SU-DHL-6 (cell line): Measurements from ENCODE around the gene ZNF566.

Experiments
- H2AFZ ChIP-seq: fragments of 200-600 bp; sonication (generic); 2 replicates; pipeline ENCODE4 v1.6.1; 2014; ENCODE audit warnings: low read depth, mild to moderate bottlenecking, moderate library complexity, mixed read lengths, antibody characterized with exemption, low read length; ENCODE audit not compliant: severe bottlenecking
- H3F3A ChIP-seq: fragments of 200-600 bp; shearing (Covaris generic); 2 replicates; pipeline ENCODE4 v1.6.0; 2016; ENCODE audit warnings: antibody characterized with exemption, mild to moderate bottlenecking; ENCODE audit not compliant: insufficient read depth
- H3K27ac ChIP-seq: fragments of 200-600 bp; sonication (generic); 2 replicates; pipeline ENCODE4 v1.5.1; 2016; ENCODE audit warnings: low read depth, mild to moderate bottlenecking, low read length, moderate library complexity, mixed read lengths
- H3K27me3 ChIP-seq: fragments of 200-600 bp; sonication (generic), shearing (Covaris generic); 2 replicates; pipeline ENCODE4 v1.6.0; 2014; ENCODE audit warnings: mild to moderate bottlenecking, low read length
- H3K36me3 ChIP-seq: fragments of 200-600 bp; sonication (generic); 2 replicates; pipeline ENCODE4 v1.6.1; 2014; ENCODE audit warnings: mild to moderate bottlenecking, low read length, mixed read lengths
- H3K4me2 ChIP-seq: fragments of 300-600, 200-600 bp; shearing (Covaris generic), sonication (generic); 2 replicates; pipeline ENCODE4 v1.6.0; 2014; ENCODE audit warnings: low read length, low read depth, mild to moderate bottlenecking; ENCODE audit not compliant: poor library complexity, severe bottlenecking
- H3K4me3 ChIP-seq: fragments of 200-600 bp; sonication (generic); 2 replicates; pipeline ENCODE4 v1.5.1; 2014; ENCODE audit warnings: antibody characterized with exemption, low read length, mild to moderate bottlenecking, mixed read lengths; ENCODE audit not compliant: insufficient read depth, poor library complexity, severe bottlenecking
- H3K79me2 ChIP-seq: fragments of 200-600 bp; sonication (generic); 2 replicates; pipeline ENCODE4 v1.6.1; 2014; ENCODE audit warnings: mild to moderate bottlenecking, low read length, moderate library complexity; ENCODE audit not compliant: insufficient read depth
- H3K9ac ChIP-seq: fragments of 200-600 bp; sonication (generic); 2 replicates; pipeline ENCODE4 v1.7.0; 2014; ENCODE audit warnings: mild to moderate bottlenecking, low read length
- H3K9me2 ChIP-seq: fragments of 200-600 bp; sonication (generic); replicated peaks from 2 replicates; pipeline ENCODE4 v1.6.1; 2014; ENCODE audit warnings: low read length; ENCODE audit not compliant: insufficient read depth
- H3K9me3 ChIP-seq: fragments of 200-600 bp; sonication (generic); 2 replicates; pipeline ENCODE4 v1.6.1; 2014; ENCODE audit warnings: low read length, mixed read lengths; ENCODE audit not compliant: insufficient read depth
- H4K20me1 ChIP-seq: fragments of 200-600 bp; sonication (generic); 2 replicates; pipeline ENCODE4 v1.6.1; 2014; ENCODE audit warnings: low read depth, mild to moderate bottlenecking, antibody characterized with exemption, low read length, moderate library complexity, mixed read lengths
- EZH2phosphoT487 ChIP-seq: fragments of 200-600 bp; sonication (generic), shearing (Covaris generic); conservative IDR thresholded peaks from 2 replicates; pipeline ENCODE4 v1.6.1; 2018; ENCODE audit warnings: mild to moderate bottlenecking, antibody characterized with exemption, low read length, moderate library complexity, mixed read lengths
- TF ChIP-seq, protein P1 (sequence below): fragments of 200-600 bp; sonication (generic); IDR thresholded peaks from one replicate; pipeline ENCODE4 v1.5.1; 2017; ENCODE audit warnings: antibody characterized with exemption, mild to moderate bottlenecking, low read length, moderate library complexity; ENCODE audit not compliant: insufficient read depth, poor library complexity, severe bottlenecking

ZNF566 gene

DNA sequence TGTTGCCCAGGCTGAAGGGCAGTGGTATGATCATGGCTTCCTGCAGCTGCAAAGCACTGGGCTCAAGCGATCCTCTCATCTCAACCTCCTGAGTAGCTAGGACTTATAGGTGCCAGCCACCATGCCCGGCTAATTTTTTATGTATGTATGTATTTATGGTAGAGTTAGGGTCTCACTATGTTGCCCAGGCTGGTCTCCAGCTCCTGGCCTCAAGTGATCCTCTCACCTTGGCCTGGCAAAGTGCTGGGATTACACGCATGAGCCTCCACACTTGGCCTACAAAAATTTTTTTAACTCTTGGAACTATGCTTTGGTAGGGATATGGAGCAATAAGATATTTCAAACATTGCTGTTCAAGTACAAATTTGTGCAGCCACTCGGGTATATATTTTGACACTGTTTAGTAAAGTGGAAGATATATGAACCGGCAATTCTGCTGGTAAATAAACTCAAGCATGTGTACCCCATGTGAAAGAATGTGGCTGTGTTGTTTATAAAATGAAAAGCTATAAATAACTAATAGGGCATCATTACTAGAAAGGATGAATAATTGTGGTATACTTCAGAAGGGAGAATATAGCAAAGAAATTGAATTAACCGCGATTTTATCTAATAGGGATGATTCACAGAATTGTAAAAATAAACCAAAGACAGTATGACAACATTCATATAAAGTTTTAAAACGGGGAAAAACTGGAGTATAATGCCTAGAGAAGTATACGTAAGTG, 1.1 kb downstream of the ZNF566 start:
- no peaks in the 10 kb centered on the region for H3K9me3 ChIP-seq
- H3K9ac ChIP-seq: peak overlapping the region; percentile 87
- peaks cover 20% of the 10 kb centered on the region for H3F3A ChIP-seq
- peak overlapping the region; percentile 77 for H3K4me3 ChIP-seq
- no peaks in the 10 kb centered on the region for H3K27me3 ChIP-seq
- no peaks in the 10 kb centered on the region for H3K9me2 ChIP-seq
- H3K4me2 ChIP-seq: peak overlapping the region; percentile 96
- no peaks in the 10 kb centered on the region for H4K20me1 ChIP-seq
- H3K27ac ChIP-seq: peak overlapping the region; percentile 98
- peak overlapping the region; percentile 85 for H2AFZ ChIP-seq
- no peaks in the 10 kb centered on the region for H3K36me3 ChIP-seq
- peaks cover 52% of the 10 kb centered on the region for H3K79me2 ChIP-seq
- no peak for TF ChIP-seq EZH2phosphoT487
- TF ChIP-seq, protein P1, sequence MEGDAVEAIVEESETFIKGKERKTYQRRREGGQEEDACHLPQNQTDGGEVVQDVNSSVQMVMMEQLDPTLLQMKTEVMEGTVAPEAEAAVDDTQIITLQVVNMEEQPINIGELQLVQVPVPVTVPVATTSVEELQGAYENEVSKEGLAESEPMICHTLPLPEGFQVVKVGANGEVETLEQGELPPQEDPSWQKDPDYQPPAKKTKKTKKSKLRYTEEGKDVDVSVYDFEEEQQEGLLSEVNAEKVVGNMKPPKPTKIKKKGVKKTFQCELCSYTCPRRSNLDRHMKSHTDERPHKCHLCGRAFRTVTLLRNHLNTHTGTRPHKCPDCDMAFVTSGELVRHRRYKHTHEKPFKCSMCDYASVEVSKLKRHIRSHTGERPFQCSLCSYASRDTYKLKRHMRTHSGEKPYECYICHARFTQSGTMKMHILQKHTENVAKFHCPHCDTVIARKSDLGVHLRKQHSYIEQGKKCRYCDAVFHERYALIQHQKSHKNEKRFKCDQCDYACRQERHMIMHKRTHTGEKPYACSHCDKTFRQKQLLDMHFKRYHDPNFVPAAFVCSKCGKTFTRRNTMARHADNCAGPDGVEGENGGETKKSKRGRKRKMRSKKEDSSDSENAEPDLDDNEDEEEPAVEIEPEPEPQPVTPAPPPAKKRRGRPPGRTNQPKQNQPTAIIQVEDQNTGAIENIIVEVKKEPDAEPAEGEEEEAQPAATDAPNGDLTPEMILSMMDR: no peak

DNA sequence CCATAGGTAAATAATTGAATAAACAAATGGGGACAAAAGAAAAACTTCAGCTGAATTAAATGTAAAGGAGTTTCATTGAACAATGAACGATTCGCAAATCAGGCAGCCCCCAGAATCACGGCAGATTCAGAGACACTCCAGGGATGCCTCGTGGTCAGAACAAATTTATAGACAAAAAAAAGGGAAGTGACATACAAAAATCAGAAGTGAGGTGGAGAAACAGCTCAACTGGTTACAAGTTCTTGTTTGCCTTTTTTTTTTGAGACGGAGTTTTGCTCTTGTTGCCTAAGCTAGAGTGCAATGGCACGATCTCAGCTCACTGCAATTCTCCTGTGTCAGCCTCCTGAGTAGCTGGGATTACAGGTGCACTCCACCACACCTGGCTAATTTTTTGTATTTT, 5.7 kb downstream of the ZNF566 start:
- H3K9me2 ChIP-seq: no peaks in the 10 kb centered on the region
- H3K9me3 ChIP-seq: no peaks in the 10 kb centered on the region
- no peaks in the 10 kb centered on the region; the same call in 1 of the 2 replicates for H3F3A ChIP-seq
- no peak overlapping the region for H2AFZ ChIP-seq
- peaks cover 69% of the 10 kb centered on the region for H3K79me2 ChIP-seq
- no peak overlapping the region for H3K4me3 ChIP-seq
- no peaks in the 10 kb centered on the region for H3K27me3 ChIP-seq
- H4K20me1 ChIP-seq: no peaks in the 10 kb centered on the region
- H3K4me2 ChIP-seq: no peak overlapping the region
- H3K36me3 ChIP-seq: no peaks in the 10 kb centered on the region
- no peak overlapping the region for H3K9ac ChIP-seq
- H3K27ac ChIP-seq: no peak overlapping the region
- no peak for TF ChIP-seq EZH2phosphoT487
- TF ChIP-seq, protein P1: no peak

DNA sequence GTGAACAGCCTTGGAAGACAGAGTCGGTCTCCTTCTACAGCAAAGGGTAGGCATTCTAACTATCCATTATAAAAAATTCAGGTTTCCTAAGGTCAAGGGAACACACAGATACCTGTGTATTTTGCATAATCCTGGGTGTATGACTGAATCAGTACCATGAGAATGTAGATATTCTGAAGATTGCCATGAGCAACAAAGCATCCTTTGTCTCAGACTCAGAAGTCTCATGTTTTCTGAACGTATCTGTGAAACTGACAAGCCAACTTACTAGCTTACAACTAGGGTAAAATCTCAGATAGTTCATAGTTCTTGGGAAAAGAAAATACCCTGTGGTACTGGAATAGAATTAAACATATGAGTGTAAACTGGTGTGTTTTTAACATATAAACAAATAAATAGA, 6.5 kb downstream of the ZNF566 start:
- H4K20me1 ChIP-seq: no peaks in the 10 kb centered on the region
- peaks cover 69% of the 10 kb centered on the region for H3K79me2 ChIP-seq
- H3K4me3 ChIP-seq: no peak overlapping the region
- H2AFZ ChIP-seq: no peak overlapping the region
- H3K9me3 ChIP-seq: no peaks in the 10 kb centered on the region
- H3K36me3 ChIP-seq: no peaks in the 10 kb centered on the region
- no peak for TF ChIP-seq EZH2phosphoT487
- TF ChIP-seq, protein P1: no peak
- H3K4me2 ChIP-seq: no peak overlapping the region
- H3K27me3 ChIP-seq: no peaks in the 10 kb centered on the region
- H3K9me2 ChIP-seq: no peaks in the 10 kb centered on the region
- H3K9ac ChIP-seq: no peak overlapping the region
- H3K27ac ChIP-seq: no peak overlapping the region
- H3F3A ChIP-seq: no peaks in the 10 kb centered on the region
